Effector CD8-positive, alpha-beta T cell (primary cell): ENCODE measurements around the gene MIEF1.
"Not testable (repeated sequence)": the region's sequence is repeated elsewhere in the genome, so short reads cannot be mapped to it uniquely, and the experiment has no call there.

Experiments
- DNase-seq: peaks from one replicate; lab custom pipeline; 2025; lab: John Stamatoyannopoulos, UW

MIEF1 gene

DNA sequence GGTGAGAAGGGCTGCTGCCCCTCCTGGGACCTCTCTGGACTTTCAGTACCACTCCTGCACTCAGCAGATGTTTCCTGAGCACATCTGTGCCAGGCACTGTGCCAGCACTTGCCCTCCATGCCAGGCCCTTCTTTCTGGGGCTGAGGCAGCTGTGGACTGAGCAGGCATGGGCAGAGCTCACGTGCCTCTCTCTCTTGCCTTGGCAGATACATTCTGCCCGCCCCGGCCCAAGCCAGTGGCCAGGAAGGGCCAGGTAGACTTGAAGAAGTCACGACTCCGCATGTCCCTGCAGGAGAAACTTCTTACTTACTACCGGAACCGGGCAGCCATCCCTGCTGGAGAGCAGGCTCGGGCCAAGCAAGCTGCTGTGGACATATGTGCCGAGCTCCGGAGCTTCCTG lies 9.9 kb downstream of the MIEF1 start:
- no peak for DNase-seq

DNA sequence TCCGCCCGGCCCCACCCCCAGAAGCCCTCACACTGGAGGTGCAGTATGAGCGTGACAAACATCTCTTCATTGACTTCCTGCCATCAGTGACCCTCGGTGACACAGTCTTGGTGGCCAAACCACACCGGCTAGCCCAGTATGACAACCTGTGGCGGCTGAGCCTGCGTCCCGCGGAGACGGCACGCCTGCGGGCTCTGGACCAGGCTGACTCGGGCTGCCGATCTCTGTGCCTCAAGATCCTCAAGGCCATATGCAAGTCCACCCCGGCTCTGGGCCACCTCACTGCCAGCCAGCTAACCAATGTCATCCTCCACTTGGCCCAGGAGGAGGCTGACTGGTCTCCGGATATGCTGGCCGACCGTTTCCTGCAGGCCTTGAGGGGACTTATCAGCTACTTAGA lies 11.7 kb downstream of the MIEF1 start:
- no peak for DNase-seq

DNA sequence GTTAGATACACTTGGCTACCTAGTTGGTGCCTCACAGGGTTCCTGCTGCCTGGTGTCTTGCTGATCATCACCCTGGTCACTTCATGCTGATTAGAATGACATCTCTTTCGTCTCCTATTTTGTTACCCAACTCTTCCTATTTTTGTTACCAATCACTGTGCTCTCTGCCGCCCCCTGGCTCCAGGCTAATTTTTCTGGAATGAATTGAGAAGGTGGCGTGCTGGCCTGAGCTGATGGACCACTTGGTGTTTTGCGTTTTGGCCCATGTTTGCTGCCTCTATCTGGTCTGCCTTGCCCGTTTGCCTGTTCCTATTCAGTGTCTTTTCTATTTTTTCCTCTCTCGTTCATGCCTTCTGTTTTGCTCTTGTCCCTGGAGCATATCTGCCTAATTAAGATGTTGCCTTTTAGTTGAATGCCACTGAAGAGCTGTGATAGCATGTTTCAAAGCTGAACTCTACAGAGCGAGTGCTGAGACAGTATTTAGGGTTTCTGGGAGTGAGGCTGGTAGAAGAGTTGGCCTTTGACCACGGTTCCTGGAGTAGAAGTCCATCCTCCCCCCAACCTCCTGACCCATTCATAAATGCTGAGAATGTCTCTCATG lies 12.4 kb downstream of the MIEF1 start:
- peak; percentile 42 for DNase-seq

- DNase-seq = no peak
Measured at GRCh38 chr22:39515266-39516050, 13.4 kb downstream of the MIEF1 start.

DNA sequence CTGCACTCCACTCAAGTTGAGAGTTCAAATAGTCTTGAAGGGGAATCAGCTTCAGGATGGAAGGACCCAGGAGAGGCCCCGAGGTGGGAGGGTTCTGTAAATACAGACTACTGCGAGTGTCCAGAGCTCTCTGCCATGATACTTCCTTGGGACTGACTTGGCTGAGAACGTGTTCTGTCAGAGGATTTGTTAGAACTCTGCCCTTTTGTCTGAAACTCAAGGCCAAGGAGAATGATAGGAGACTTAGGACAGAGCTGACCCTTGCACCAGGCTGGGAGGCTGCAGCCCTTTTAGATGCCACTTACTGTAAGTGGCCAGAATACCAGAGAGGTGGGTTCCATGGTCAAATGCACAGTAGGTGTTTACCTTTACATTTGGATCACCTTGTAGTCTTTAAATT lies 15.4 kb downstream of the MIEF1 start:
- DNase-seq = no peak

GRCh38 chr22:39518144-39518786 lies 16.2 kb downstream of the MIEF1 start:
- no peak for DNase-seq

DNA sequence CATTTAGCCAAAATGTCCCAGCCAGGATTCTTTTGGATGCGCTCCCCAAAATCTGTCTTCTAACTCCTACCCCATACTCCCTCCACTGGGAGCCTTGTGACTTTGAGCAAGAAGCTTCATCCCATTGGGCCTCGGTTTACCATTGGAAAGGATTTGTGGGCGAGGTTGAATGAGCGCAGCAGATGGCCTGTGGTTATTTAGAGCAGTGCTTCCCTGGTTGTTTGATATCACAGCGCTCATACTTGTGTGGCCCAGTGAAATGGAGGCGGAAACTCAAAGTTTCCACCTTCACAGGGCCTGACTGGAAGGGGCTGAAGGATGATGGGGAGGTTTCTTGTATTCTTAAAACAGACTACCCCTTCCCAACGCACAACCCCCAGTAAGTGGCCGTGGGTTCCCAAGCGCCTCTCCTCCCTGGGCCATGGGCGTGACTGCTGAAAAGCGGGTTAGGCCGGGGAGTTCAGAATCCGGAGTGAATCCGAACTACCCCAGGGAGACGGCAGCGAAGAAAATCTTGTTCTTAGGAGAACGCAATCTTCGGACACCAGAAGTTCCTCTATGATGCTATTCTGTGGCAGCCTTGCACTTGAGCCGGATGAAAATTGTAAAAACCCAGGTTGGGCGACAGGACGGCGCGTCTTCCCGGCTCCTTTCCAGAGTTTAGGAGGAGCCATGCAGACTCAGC lies 17.0 kb downstream of the MIEF1 start:
- no peak for DNase-seq

GRCh38 chr22:39519681-39520225 lies 17.7 kb downstream of the MIEF1 start:
- no peak for DNase-seq

- peak; percentile 92 for DNase-seq
Measured at GRCh38 chr22:39520226-39521105, 18.4 kb downstream of the MIEF1 start, which contains the start of gene ATF4. Gene ATF4 (plus strand): TSS chr22:39520562. CDS start chr22:39521446, 884 bp downstream.

DNA sequence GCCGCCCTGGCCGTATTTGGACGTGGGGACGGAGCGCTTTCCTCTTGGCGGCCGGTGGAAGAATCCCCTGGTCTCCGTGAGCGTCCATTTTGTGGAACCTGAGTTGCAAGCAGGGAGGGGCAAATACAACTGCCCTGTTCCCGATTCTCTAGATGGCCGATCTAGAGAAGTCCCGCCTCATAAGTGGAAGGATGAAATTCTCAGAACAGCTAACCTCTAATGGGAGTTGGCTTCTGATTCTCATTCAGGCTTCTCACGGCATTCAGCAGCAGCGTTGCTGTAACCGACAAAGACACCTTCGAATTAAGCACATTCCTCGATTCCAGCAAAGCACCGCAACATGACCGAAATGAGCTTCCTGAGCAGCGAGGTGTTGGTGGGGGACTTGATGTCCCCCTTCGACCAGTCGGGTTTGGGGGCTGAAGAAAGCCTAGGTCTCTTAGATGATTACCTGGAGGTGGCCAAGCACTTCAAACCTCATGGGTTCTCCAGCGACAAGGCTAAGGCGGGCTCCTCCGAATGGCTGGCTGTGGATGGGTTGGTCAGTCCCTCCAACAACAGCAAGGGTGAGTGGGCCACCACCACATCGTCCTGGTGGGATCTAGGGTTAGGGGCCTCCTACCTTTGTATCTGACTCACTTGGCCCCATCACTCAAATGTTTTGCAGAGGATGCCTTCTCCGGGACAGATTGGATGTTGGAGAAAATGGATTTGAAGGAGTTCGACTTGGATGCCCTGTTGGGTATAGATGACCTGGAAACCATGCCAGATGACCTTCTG lies 19.2 kb downstream of the MIEF1 start:
- DNase-seq = not testable (repeated sequence)

DNA sequence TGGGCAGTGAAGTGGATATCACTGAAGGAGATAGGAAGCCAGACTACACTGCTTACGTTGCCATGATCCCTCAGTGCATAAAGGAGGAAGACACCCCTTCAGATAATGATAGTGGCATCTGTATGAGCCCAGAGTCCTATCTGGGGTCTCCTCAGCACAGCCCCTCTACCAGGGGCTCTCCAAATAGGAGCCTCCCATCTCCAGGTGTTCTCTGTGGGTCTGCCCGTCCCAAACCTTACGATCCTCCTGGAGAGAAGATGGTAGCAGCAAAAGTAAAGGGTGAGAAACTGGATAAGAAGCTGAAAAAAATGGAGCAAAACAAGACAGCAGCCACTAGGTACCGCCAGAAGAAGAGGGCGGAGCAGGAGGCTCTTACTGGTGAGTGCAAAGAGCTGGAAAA lies 20.0 kb downstream of the MIEF1 start:
- DNase-seq = not testable (repeated sequence)

DNA sequence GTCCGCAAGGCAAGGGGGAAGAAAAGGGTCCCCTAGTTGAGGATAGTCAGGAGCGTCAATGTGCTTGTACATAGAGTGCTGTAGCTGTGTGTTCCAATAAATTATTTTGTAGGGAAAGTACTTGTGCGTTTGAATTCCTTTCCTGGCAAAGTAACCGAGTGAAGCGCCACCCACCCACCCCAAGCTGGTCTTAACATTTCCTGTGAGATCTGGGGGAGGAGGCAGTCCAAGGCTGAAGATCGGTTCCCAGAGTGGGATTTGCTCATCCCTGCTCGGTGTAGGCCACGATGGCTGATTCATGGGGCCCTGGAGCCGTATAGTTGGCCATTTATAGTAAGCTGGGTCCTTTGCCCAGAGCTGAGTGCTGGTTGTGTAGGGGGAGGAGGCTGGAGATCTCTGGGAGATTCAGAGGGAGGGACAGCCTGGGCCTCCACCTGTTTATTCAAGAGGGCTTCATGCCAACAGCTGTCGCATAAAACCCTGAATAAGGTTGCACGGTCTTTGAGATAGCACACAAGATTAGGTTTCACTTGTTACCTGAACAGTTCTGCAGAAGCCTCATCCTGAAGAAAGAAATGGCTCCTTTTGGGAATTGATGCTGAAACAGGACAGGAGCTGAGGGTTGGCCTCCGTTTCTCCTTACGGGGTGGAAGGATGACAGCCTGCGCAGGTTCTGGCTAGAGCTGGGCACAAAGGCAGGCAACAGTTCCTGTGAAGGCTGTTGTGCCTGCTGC lies 20.6 kb downstream of the MIEF1 start:
- no peak for DNase-seq

- DNase-seq = no peak
Measured at GRCh38 chr22:39524089-39524752, 22.1 kb downstream of the MIEF1 start.

DNA sequence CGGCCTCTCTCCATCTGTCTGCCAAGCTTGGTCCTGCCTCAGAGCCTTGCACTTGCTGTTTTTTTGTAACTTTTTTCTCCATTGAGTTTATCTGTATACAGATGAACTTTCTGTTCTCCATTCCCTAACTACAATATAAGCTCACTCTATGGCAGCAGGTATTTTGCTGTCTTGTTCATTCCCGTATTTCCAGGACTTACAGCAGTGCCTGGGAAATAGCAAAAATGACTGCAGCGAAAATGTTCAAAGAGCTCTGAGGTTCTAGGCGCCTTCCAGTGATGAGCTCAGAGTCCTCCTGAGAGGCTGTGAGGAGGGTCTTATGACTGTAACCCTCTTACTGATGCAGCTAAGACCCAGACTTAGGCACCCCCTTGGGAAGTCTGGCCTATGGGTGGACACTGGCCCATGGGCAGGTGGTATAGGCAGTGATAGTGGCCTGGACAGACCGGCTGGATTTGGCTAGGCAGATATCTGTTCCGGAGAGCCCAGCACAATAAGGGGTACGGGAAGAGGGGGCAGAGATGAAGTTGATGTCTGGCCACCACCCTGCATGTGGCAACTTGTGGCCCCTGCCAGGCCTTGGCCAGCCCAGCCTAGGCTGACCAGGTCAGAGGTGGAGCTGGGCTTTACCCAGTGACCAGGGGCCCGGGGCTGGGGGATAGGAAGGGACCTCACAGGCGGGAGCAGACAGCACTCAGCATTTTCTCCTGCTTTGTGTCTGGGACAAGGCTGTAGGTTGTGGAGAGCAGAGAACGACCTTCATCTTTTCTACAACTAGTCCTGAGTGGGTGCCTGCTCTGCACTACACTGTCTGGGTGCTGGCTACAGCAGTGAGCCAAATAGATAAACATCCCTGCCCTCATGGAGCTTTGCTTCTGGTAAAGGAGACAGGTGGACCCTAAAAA lies 22.9 kb downstream of the MIEF1 start:
- no peak for DNase-seq

DNA sequence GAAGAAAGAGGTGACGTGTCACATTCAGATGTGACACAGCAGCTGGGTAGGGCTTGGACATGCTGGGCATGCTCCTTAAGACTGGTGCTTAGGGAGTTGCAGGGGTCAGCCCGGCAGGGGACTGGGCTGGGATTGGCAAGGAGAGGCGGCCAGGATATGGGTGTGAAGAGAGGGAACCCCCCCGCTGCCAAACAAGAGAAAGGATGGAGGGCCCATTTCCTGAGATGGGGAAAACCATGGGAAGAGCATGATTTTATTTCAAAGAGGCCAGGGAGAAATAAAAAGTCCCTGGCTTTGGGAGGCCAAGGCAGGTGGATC lies 23.5 kb downstream of the MIEF1 start:
- DNase-seq = no peak

- DNase-seq = no peak
Measured at GRCh38 chr22:39526736-39527171, 24.7 kb downstream of the MIEF1 start.

DNA sequence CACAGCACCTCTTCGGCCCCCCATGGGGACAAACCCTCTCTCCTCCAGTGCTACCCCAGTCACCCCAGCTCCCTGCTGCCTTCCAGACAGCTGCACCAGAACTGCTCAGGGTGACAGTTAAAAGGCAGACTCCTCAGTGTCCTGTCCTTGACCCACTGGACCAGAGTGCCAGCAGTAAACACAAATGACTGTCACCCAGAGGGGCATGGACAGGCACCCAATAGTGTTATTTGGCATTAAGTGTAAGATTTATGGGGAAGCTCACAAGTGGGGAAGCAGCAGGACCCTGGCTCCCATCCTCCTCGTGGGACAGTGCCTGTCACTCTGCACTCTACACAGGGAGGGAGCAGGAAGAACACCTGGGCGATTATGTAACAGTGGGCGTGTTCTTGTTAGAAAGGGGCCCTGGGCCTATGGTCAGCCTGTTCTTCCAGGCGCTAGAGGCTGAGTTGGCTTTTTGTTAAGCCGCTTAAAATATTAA lies 25.4 kb downstream of the MIEF1 start:
- no peak for DNase-seq

GRCh38 chr22:39528080-39528661 lies 26.1 kb downstream of the MIEF1 start:
- DNase-seq = no peak
